GM19043 (cell line): ENCODE data around the gene ANKIB1.
"Not testable (repeated sequence)": the region's sequence is repeated elsewhere in the genome, so short reads cannot be mapped to it uniquely, and the experiment has no call there.

Experiments
- ATAC-seq: cut with Tn5 transposase; IDR thresholded peaks from one replicate; pipeline ENCODE4 v1.9.1; 2021; ENCODE audit warnings: low read depth; ENCODE audit not compliant: unreplicated experiment

Gene ANKIB1

GRCh38 chr7:92375013-92375412, 129.2 kb downstream of the ANKIB1 start:
- no peak for ATAC-seq

- no peak for ATAC-seq
Observed at GRCh38 chr7:92391071-92391470, 145.3 kb downstream of the ANKIB1 start.

- ATAC-seq = no peak
Observed at GRCh38 chr7:92397542-92397941, 151.8 kb downstream of the ANKIB1 start.

GRCh38 chr7:92400013-92400412, 154.2 kb downstream of the ANKIB1 start:
- no peak for ATAC-seq

- ATAC-seq = no peak
Observed at GRCh38 chr7:92402920-92403759, 157.4 kb downstream of the ANKIB1 start.

- ATAC-seq = no peak
Observed at GRCh38 chr7:92403760-92404074, 157.9 kb downstream of the ANKIB1 start.

- ATAC-seq = no peak
Observed at GRCh38 chr7:92404170-92404614, 158.4 kb downstream of the ANKIB1 start.

GRCh38 chr7:92409357-92409756, 163.6 kb downstream of the ANKIB1 start:
- no peak for ATAC-seq

GRCh38 chr7:92410162-92410561, 164.4 kb downstream of the ANKIB1 start:
- ATAC-seq = not testable (repeated sequence)

- ATAC-seq = no peak
Observed at GRCh38 chr7:92412745-92413144, 167.0 kb downstream of the ANKIB1 start.

GRCh38 chr7:92413550-92413949, 167.8 kb downstream of the ANKIB1 start:
- no peak for ATAC-seq

GRCh38 chr7:92415225-92415624, 169.5 kb downstream of the ANKIB1 start:
- ATAC-seq = no peak

- ATAC-seq = no peak
Observed at GRCh38 chr7:92417913-92418312, 172.1 kb downstream of the ANKIB1 start.

- ATAC-seq = no peak
Observed at GRCh38 chr7:92421676-92422435, 176.1 kb downstream of the ANKIB1 start.

- no peak for ATAC-seq
Observed at GRCh38 chr7:92422926-92423325, 177.2 kb downstream of the ANKIB1 start.

- ATAC-seq = no peak
Observed at GRCh38 chr7:92423710-92424131, 177.9 kb downstream of the ANKIB1 start.

GRCh38 chr7:92425311-92425947, 179.7 kb downstream of the ANKIB1 start:
- no peak for ATAC-seq

- no peak for ATAC-seq
Observed at GRCh38 chr7:92427193-92427592, 181.4 kb downstream of the ANKIB1 start.

GRCh38 chr7:92432299-92432946, 186.6 kb downstream of the ANKIB1 start:
- no peak for ATAC-seq

- ATAC-seq = no peak
Observed at GRCh38 chr7:92433019-92433418, 187.2 kb downstream of the ANKIB1 start.

GRCh38 chr7:92435542-92435941, 189.8 kb downstream of the ANKIB1 start:
- no peak for ATAC-seq
